Heart right ventricle (tissue), 16 donors: ENCODE results near the gene KCNA2. TPM values are rescaled to one million over a fixed set of nuclear protein-coding genes. Genes with fewer than 3 reads are reported as not detected.

ENCODE experiments used
- ATAC-seq, 8 donors: fragments of 200-7000 bp; cut with Tn5 transposase; one replicate each; pipeline ENCODE4 v1.9.1; 2020; ENCODE audit warnings: mild to moderate bottlenecking in 8 of 8, moderate library complexity in 8 of 8, moderate number of reproducible peaks in 1 of 8
- DNase-seq, 2 donors: peaks; one replicate each; pipeline ENCODE4 v3.0.0-alpha.2; 2020
- H3K27ac ChIP-seq, 10 donors: fragments of 200-600 bp; sonication (generic) in 2 of 10; one replicate each; pipeline versions ENCODE4 v1.5.0 to v1.8.0; 2020 to 2022; ENCODE audit warnings: mild to moderate bottlenecking in 3 of 10
- H3K27me3 ChIP-seq, 7 donors: fragments of 200-600 bp; one replicate each; pipeline ENCODE4 v1.8.0; 2021 to 2022; ENCODE audit warnings: mild to moderate bottlenecking in 2 of 7
- H3K36me3 ChIP-seq, 9 donors: fragments of 200-600 bp; sonication (generic) in 1 of 9; one replicate each; pipeline versions ENCODE4 v1.5.0 to v1.8.0; 2020 to 2022; ENCODE audit warnings: mild to moderate bottlenecking in 2 of 9
- H3K4me1 ChIP-seq, 9 donors: fragments of 200-600 bp; sonication (generic) in 1 of 9; one replicate each; pipeline versions ENCODE4 v1.5.0 to v1.8.0; 2020 to 2022; ENCODE audit warnings: mild to moderate bottlenecking in 4 of 9
- H3K4me3 ChIP-seq, 10 donors: fragments of 200-600 bp; sonication (generic) in 2 of 10; one replicate each; pipeline versions ENCODE4 v1.5.0 to v1.8.0; 2020 to 2022; ENCODE audit warnings: mild to moderate bottlenecking in 7 of 10, moderate library complexity in 2 of 10
- H3K9me3 ChIP-seq, 11 donors: fragments of 200-600 bp in 10 of 11; sonication (generic) in 2 of 11; one replicate each; pipeline versions ENCODE4 v1.5.0 to v1.8.0; 2013 to 2022; ENCODE audit warnings: mild to moderate bottlenecking in 2 of 11, control low read depth in 1 of 11, moderate library complexity in 1 of 11
- CTCF ChIP-seq, 9 donors: fragments of 200-600 bp; sonication (generic) in 2 of 9; IDR thresholded peaks; one replicate each; pipeline versions ENCODE4 v1.5.0 to v1.8.0; 2021 to 2022; ENCODE audit warnings: antibody characterized with exemption in 9 of 9, mild to moderate bottlenecking in 5 of 9, moderate library complexity in 1 of 9
- whole genome bisulfite sequencing, 2 donors: extraction: QIAGEN DNeasy Blood & Tissue Kit; methylation state at CpG; one replicate each; pipeline ENCODE4 v1.1.7; 2013; ENCODE audit warnings: inconsistent platforms in 1 of 2; 5-methylcytosine and 5-hydroxymethylcytosine counted together
- intact Hi-C, 10 donors: fragments of 100-400 bp; cut with DNase I; formaldehyde crosslinking; loops; one replicate each; pipeline versions ENCODE4 v1.11.1 to v1.14.2; 2022
- polyA plus RNA-seq, 2 donors: library from polyadenylated mRNA; stranded (reverse); fragments of 200-250 nt; gene quantifications; one replicate each; pipeline ENCODE4 v1.2.3, GENCODE V29; 2013
- total RNA-seq, 10 donors: library from RNA; stranded (reverse); fragmentation: NEBNext Ultra II Directional in 3 of 10; extraction: Animal tissue kit (Norgen Biotek cat#: 25700) in 3 of 10; gene quantifications; one replicate each; pipeline versions ENCODE4 v1.2.1 to v1.2.4, GENCODE V29; 2021 to 2023
- donor health status: Arrhythmogenic right ventricular cardiomyopathy.
- donor health status: ischemic (EF 13 %, LVEDD 7.1; RV severe dilation, severe dysfunction).
- donor health status: healthy with polysubstance abuse.
- donor health status: DM: no; HTN: yes; CAD: no.
- donor health status: DM: no; HTN: no; CAD: no.
- donor health status: ischemic (EF 25% LVEDD 6.9; RV normal size, moderate dysfunction).
- donor health status: ischemic (EF 25% LVEDD 5.7; RV mildly dilated, moderate dysfunction).
- donor health status: healthy.
- donor health status: DM: yes; HTN: yes; CAD: no.
- donor health status: Ischemic cardiomyopathy.
- donor health status: ischemic (EF 35%, LVEDD 5.7; RV mildly dilated, moderate dysfunction).
- donor health status: nonischemic (EF 11% LVEDD 7.7; RV severe dilation, severe dysfunction).
- donor health status: DM: yes; HTN: yes; CAD: no.
- donor health status: PGD.
- donor health status: ischemic (EF 29% LVEDD 5.4; RV normal size, mild dysfunction).
- donor health status: nonischemic (EF 23%, LVEDD 6.1; RV moderate dilation, normal function).

The KCNA2 gene
- total and polyA plus RNA-seq, 12 donors, result 0.04 to 1.6 (median 0.75) TPM

GRCh38 chr1:110639724-110640386 lies 33.7 kb upstream of the KCNA2 start:
- Histone ChIP-seq H3K27me3 (peaks cover 0 to 19% (median 5%) of the 10 kb centered on the region in 7 donors), H3K9me3 (no peaks in the 10 kb centered on the region), H3K4me1 (peaks cover 0 to 68% (median 7%) of the 10 kb centered on the region in 9 donors), H3K4me3 (no peak overlapping the region), H3K36me3 (no peaks in the 10 kb centered on the region), H3K27ac (peak overlapping the region in 1 of 10 donors; percentile 69)
- DNase-seq (no peak), ATAC-seq (peak in 1 of 8 donors; percentile 44)
- no peak for TF ChIP-seq CTCF (IDR thresholded peaks at IDR 0.05)
- 29 to 44% methylated on average over 2 of the region's 2 CpGs for WGBS, 2 donors
- intact Hi-C loops, result no loop called here

- H3K4me3 ChIP-seq, result no peak overlapping the region
- TF ChIP-seq CTCF (IDR thresholded peaks at IDR 0.05), result no peak
- DNase-seq, result no peak
- peaks cover 4 to 68% (median 18%) of the 10 kb centered on the region in 9 donors for H3K4me1 ChIP-seq
- peak overlapping the region in 1 of 10 donors; percentile 50 for H3K27ac ChIP-seq
- H3K27me3 ChIP-seq, result peaks cover 0 to 15% (median 0%) of the 10 kb centered on the region in 7 donors
- H3K9me3 ChIP-seq, result no peaks in the 10 kb centered on the region
- 88 to 89% methylated on average over 6 of the region's 6 CpGs for WGBS, 2 donors
- no peak for ATAC-seq
- intact Hi-C loops, result no loop called here
- H3K36me3 ChIP-seq, result no peaks in the 10 kb centered on the region
These were observed 32.4 kb upstream of the KCNA2 start for GRCh38 chr1:110638556-110638955.

GRCh38 chr1:110638058-110638457 lies 31.9 kb upstream of the KCNA2 start:
- intact Hi-C loops, result no loop called here
- peak overlapping the region in 1 of 10 donors; percentile 50 for H3K27ac ChIP-seq
- no peak for DNase-seq

GRCh38 chr1:110637475-110637874 lies 31.3 kb upstream of the KCNA2 start:
- H3K27ac ChIP-seq, result peak overlapping the region in 1 of 10 donors; percentile 50
- WGBS, 2 donors, result 52 to 68% methylated on average over 3 of the region's 3 CpGs
- DNase-seq (no peak), ATAC-seq (no peak)
- intact Hi-C loops, result no loop called here
- no peak for TF ChIP-seq CTCF (IDR thresholded peaks at IDR 0.05)
- peaks cover 4 to 65% (median 18%) of the 10 kb centered on the region in 9 donors for H3K4me1 ChIP-seq
- no peaks in the 10 kb centered on the region for H3K36me3 ChIP-seq
- H3K27me3 ChIP-seq, result peaks cover 0 to 15% (median 0%) of the 10 kb centered on the region in 7 donors
- H3K9me3 ChIP-seq, result no peaks in the 10 kb centered on the region
- H3K4me3 ChIP-seq, result no peak overlapping the region

More at GRCh38 chr1:110638058-110638457, 31.9 kb upstream of the KCNA2 start:
- no peak for ATAC-seq
- H3K27me3 ChIP-seq, result peaks cover 0 to 15% (median 0%) of the 10 kb centered on the region in 7 donors
- peaks cover 4 to 68% (median 18%) of the 10 kb centered on the region in 9 donors for H3K4me1 ChIP-seq
- H3K9me3 ChIP-seq, result no peaks in the 10 kb centered on the region
- TF ChIP-seq CTCF (IDR thresholded peaks at IDR 0.05), result no peak
- no peaks in the 10 kb centered on the region for H3K36me3 ChIP-seq
- WGBS, 2 donors, result 41 to 51% methylated on average over 2 of the region's 2 CpGs
- H3K4me3 ChIP-seq, result no peak overlapping the region
